HG03432 (cell line): ENCODE results near the gene APOBEC4.
A peak's percentile ranks its signal among the peaks of the same experiment; 100 is the strongest.
"Not testable (repeated sequence)": the region's sequence is repeated elsewhere in the genome, so short reads cannot be mapped to it uniquely, and the experiment has no call there.

Experiments used
- ATAC-seq: cut with Tn5 transposase; IDR thresholded peaks from one replicate; pipeline ENCODE4 v1.9.1; 2021; ENCODE audit warnings: mild to moderate bottlenecking, moderate library complexity; ENCODE audit not compliant: unreplicated experiment

Gene APOBEC4

DNA sequence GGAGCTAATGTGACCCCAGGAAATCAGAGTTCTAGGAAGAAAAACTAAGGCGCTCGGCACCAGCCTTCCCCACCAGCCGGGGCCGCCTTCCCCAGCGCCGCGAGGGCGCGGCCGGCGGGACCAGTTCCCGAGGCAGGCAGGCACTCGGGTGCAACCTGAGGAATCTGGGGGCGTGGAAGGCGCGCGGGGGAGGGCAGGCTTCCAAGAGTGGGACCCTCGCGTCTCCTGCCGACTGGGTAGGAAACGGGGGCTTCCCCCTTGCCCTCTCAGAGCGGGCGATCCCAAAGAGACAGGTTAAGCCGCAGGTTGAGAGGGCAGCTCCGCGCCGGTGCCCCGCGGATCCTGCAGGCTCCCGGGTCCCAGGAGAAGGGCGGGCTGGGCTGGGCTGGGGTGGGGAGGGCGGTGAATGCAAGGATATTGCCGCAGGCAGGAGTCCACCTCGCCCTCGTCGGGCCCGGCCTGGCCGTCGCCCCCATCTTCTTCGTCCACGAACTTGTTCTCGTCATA, 18.0 kb downstream of the APOBEC4 start:
- peak; percentile 10 for ATAC-seq

DNA sequence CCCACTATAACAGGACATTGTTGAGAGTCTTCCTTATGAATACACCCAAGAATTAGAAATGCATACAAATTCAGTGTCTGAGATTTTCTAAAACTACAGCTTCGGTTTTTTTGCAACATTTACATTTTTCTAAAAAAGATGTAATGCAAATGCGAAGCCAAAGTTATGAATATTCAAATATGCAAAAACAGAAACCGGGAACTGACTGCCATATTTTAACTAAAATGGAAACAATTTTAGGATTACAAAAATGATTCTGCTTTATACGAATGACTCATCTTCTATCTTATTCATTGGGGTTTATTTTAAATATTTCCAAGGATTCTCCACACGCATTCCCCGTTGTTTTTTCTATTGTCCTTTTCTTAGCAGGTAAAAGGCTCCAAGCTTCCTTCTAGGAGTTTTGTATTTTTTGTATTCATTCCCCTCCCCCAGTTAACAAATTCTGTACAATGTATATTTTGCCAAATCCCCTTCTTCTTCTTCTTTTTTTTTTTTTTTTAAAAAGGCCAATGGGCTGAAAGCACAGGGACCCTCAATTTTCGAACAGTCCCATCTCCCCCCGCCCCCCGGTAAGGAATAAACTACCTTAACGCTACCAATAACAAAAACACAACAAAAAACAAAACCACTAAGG, 18.6 kb downstream of the APOBEC4 start:
- ATAC-seq, result no peak

DNA sequence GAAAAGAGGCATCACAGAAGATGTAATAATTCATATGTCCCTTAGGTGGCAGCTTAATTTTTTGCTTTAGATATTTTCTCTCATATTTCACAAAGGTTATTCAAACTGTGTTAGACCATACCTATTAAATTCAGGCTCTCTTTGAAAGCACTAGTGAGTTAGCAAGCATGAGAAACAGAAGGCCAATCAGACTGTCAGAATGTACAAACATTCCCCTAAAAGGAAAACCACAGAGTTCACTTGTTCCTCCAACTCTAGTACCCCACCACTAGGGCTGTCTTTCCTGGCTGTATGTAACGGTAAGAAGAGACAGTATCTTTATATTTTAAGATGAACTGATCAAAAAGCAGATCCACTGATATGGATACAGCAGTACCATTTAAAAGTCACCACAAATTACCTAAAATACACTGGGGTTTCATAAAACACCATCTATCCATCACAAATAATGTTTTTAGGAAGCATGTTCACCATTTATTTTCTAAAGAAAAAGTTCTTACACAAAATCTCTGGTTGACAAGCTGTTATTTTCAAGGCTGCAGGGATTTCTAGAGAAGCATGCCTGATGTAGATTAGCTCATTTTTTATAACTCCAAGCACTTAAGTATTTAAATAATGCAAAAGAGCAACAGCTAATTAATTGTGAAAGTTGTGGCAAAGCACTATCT, 19.3 kb downstream of the APOBEC4 start:
- ATAC-seq, result peak; percentile 40

DNA sequence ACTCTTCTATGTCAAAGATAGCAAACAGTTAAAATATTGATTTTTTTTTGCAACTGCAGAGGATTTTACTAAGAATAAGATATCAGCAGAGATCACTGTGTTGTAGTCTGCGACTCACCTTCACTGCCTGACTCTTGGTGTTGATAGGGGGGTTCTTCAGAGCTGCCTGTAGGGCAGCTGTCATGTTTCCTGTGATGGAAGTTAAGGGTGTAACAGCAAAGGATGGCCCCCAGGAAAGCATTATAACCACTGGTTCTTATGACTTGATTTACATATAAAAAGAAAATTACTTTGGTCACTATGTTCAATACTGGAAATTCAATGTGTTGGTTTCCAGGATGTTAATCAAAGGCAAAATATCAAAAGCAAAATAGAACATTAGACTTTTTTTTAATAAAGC, 20.2 kb downstream of the APOBEC4 start:
- no peak for ATAC-seq

DNA sequence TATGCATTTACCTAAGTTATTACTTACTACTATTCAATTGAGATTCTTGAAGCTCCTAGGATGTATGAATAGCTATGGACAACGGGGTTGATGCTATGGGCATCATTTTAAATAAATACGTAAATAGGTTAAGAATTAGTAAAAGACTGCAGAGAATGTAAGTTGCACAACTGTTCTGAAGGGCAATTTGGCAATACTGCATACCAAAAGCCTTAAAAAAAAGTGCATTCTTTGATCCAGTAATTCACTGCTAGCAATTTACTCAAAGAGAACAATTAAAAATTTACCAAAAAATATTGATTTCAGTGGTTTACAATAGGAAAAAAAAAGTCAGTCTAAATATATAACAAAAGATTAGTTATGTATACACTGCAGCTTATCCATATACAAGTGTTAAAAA, 21.0 kb downstream of the APOBEC4 start:
- no peak for ATAC-seq

DNA sequence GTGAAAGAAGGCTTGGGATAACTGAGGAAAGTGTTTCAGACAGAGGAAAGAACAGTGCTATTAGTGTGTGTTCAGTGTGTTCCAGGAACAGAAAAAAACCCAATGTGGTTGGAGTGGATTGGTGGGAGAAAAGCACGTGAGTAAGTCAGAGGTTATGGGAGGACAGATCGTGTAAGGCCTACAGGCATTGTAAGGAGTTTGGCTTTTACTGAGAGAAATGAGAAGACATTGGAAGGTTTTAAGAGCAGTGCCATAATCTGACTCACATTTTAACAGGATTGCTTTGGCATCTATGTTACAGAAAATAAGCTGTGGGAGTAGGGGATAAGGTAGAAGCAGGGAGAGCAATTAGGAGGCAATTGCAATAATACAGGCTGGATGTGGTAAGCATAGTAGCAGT, 22.4 kb downstream of the APOBEC4 start:
- no peak for ATAC-seq

DNA sequence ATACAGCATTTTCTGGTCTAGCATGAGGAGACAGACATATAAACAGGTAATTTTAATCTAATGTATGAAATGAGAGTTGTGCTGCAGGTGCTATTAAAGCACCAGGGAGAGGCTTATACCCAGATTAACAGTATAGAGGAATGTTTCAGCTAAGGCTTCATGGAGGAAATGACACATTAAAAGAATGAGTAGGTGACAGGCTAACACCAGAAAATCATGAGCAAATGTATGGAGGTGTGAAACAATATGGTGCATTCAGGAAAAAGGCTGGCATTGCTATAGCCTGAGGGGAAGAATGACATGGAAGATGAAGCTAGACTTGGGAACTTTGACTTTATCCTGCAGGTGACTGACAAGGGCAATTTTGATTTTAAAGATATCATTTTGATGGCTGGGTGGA, 24.6 kb downstream of the APOBEC4 start:
- ATAC-seq, result no peak

DNA sequence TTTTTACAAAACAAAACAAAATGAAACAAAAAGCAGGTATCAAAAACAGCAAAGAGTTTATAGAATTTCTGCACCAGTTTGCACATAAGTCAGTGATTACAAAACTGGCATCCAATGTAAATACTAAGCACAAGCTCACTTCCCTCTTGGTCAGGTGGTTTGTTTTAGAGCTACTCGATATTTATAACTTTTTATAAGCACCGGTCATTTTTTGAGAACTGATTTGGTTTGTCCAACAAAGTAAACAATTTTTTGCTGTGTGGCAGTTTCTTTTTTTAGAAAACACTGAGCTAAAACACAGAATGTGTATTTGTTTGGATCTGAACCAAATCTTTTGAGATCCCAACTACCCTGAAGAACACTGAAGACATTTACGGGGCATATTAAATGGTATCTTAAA, 26.9 kb downstream of the APOBEC4 start:
- ATAC-seq, result not testable (repeated sequence)

DNA sequence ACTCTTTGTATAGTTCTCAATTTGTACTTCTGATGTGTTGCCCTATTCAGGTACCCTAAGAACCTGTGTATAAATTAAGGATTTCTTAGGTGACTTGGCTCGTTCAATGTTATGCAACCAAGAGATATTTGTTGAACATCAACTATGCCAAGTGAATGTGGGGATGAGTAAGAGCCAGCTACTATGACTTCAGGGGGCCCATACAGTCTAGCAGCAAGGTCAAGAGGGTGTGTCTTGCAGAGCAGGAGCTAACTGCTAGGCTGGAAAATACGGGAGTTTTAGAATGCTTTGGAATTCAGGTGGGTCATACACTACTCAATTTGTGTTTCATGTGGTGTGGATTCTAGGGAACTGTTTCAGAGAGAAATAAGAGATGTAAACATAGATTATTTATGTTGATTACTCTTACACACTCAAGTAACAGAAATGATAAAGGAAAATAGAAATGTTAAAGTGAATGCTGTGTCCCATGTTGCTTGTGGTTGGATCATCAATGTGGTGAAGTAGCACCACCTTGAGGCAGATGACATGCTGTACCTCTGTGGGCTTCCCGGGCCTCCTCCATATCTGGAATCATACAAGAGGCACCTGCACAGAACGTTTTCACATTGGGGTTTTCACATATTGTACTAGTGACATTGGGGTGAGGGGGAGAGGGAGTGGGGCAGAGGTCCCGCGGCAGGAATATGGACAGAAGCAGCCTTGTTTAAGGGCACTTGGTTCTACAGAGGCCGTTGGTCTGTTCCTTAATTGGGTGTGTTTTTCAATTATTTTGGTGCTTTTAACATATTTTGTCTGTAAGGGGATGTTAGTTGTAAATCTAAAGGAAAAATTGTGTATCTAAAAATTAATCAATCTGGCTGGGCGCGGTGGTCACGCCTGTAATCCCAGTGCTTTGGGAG, 30.0 kb downstream of the APOBEC4 start:
- ATAC-seq, result peak; percentile 79

DNA sequence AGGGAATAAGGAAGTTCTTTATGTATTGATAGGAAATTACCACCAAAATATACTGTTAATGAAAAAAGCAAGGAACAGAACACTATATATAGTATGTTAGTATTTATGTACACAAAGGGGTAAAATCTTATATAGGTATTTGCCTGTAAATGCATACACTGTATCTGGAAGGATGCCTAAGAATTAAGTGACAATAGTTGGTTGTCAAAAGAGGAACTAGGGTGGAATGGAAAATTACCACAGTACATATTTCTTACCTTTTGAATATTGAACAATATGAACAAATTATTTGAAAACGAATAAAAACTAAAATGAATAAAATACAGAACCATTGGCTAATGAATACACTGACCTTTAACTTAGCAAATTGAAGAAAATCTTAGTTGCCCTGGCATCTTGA, 31.1 kb downstream of the APOBEC4 start:
- ATAC-seq, result no peak

DNA sequence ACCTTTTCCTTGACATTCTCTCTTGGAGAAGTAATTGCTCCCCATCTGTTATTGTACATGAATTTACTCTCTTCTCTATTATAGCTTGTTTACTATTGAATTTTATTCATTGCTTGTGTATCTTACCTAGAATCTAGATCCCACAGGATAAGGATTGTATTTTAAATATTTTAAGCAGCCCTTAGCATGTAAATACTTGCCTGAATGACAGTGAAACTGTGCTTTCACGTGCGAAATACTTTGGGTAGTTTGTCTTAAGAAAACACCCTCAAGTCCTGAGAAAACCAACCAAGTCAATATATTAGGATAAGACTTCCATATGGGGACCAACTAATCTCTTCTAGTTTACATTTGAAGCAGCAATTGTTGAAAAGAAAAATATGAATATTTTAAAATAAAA, 32.8 kb downstream of the APOBEC4 start:
- ATAC-seq, result no peak

DNA sequence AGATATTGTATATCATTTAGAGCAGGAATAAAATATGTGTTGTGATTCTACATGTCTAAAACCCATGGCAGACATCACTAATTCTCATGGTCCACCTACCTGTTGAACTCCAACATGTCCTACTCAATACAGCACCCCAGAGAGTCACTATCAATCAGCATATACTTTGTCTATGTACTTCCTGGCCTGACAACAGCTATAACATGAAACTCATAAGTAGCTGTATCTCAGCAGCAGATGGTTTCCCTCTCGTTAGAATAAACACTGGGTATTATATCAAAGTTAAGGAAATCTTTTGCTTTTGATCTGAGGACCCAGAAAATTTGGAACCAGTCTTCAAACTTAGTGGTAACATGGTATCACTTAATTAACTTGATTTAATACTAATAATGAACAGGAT, 33.3 kb downstream of the APOBEC4 start:
- ATAC-seq, result no peak

DNA sequence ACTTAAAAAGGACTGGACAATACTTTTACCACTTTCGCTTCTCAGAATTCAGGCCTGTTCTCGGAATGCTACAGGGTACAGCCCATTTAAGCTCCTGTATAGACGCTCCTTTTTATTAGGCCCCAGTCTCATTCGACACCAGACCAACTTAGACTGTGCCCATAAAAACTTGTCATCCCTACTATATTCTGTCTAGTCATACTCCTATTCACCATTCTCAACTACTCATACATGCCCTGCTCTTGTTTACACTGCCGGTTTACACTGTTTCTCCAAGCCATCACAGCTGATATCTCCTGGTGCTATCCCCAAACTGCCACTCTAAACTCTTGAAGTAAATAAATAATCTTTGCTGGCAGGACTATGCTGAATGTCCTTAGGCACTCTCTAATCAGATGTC, 34.9 kb downstream of the APOBEC4 start:
- not testable (repeated sequence) for ATAC-seq

DNA sequence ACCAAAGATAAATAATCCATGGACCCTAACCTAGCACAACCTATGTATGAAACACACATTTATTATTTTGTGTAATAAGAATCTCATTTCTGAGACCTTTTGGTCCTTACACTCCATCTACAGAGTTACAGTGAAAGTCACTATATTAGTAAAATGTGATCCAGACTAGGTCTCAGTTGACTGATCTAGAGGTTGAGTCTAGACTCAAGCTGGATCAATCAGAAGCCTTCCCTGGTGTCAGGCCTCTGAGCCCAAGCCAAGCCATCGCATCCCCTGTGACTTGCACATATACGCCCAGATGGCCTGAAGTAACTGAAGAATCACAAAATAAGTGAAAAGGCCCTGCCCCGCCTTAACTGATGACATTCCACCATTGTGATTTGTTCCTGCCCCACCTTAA, 40.1 kb downstream of the APOBEC4 start:
- not testable (repeated sequence) for ATAC-seq

DNA sequence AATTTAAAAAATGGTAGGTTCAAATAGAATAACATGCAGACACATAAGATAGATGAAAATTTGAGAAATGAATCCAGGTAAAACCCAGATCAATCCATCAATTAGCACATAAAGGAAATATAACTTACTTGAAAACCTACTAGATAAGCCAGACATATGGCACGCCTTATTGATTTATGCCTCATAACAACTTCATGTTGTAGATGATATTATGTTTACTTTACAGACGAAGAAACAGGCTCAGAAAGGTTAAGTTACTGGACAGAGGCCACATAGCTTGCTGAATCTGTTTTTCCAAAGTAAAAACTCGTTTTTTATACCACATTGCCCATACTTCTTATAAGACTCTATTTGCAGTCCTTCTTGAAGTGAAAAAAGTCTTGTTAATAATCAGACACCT, 40.7 kb downstream of the APOBEC4 start:
- ATAC-seq, result no peak

DNA sequence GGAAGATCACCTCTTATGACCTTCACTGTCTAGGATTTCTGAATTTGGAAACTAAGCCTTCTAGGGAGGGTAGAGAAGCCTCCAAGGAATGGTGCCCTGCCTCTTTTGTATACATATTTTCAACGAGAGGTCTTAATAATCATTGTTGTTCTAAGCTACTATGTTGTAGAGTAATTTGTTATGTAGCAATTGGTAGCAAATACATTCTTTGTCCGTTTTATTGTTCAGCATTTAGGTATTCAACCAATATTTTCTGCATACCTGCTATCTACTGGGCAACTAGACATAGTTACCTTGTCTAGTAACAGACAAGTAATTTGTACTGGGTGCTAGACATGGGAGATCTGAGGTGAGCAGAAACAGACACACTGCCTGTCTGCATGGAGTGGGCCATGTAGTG, 42.1 kb downstream of the APOBEC4 start:
- ATAC-seq, result no peak

DNA sequence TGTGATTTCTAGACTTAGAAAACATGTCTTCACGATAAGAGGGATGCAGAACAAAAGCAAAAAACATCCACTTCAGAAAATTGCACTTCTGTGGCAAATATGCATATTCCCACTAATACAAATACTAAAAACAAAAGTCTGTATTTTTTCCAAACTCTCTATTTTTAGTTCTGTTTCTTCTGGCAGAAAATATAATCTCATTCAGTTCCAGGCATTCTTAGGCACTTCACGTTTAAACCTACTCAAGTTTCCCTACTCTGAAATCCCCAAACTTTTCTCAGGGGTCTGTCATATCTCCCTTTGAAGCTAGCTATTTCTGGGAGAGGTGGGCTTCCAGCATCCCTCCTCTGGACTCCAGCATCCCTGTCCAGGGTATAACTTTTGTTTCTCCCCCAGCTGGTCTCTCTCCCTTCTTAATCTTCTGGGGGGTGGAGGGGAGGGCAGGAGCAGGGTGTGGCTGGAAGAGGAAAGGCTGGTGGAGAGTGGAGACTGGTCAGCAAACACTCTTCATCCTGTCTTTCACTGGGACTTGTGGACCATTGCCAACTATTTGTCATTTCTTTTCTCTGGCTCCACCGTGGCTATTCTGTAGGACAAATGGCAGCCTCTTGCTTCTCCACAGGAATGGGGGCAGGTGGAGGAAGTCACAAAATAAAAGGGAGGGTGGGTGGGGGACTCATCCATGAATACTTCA, 43.2 kb downstream of the APOBEC4 start:
- ATAC-seq, result no peak

DNA sequence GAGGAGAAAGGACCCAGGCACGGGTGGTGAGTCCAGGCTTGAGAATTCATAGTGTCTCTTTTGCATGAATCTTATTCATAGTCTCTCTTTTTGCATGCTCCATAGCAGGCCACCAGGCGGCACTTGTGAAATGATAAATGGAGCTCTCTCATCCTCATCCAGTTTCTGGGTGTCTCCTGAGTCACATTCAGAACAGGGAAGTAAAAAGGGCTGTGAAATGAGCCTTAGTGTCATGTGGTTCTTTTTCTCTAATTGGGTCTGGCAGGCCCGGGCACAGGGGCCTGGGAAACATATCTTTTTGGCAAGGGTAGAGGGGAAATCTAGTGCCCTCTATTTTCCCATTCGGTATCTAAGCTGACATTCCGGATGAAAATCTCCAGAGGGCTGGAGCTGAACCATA, 43.8 kb downstream of the APOBEC4 start:
- peak; percentile 56 for ATAC-seq

DNA sequence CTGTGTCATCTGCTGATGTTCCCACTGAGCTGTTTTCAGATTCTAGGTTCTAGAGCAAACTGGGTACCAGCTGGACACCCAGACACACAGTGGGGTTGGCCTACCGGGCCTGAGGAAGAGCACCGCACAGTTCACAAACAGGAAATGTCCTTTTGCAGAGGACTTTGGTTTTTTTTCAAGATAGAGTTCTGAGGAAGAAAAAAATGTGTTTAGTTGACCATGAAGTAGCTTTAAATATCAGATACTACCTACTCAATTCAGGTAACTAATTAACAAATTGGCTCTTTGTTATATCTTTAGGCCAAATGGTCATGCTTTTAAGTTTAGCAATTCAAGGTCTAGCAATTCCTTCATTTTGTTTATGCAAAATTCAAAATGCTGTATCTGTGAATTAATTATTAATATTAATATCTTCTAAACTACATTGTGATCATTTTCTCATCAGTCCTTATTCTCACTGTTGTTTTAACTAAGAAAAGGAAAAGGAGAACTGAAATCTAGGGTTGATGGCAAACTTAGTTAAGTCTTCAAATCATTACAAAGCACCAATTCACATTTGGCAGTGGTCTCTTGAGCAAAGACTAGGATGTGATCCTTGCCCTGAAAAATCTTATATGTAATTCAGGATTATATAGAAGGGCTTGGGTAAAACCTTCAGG, 45.7 kb downstream of the APOBEC4 start:
- ATAC-seq, result peak; percentile 34

DNA sequence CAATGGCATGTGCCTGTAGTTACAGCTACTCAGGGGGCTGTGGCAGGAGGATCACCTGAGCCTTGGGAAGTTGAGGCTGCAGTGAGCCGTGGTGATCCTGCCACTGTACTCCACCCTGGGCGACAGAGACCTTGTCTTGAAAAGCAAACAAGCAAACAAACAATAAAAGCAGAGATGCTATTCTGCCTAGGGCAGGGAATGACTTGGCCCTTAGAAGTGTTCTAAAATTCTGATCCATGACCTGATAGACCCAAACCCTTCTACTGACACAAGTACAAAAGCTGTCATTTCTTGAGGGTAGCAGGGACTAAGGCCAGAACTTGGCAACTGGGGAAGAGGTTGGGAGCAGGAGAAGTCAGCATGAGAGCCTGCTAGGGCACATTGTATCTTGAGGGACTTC, 47.2 kb downstream of the APOBEC4 start:
- no peak for ATAC-seq

DNA sequence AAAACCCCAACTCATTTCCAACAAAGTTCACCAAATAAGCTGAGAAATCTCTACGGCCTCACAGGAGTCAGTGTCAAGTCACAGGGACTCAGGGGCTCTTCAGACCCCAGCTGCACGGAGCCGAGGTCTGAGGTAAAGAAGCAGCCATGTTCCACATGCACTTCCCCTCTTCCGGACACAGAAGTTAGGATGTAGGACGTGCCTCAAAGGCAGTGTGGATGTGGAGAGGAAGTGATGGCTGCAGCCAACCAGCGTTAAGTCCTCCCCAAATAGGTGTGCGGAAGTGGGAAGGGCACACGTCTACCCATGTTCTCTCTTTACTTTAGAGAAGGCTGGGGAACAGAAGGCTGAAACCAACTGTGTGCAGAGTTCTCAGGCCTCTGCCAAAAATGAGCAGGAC, 48.3 kb downstream of the APOBEC4 start:
- peak; percentile 6 for ATAC-seq
